ENCODE results near the gene NCLN.
"Not testable (repeated sequence)": the region's sequence is repeated elsewhere in the genome, so short reads cannot be mapped to it uniquely, and the experiment has no call there.

NCLN gene

DNA sequence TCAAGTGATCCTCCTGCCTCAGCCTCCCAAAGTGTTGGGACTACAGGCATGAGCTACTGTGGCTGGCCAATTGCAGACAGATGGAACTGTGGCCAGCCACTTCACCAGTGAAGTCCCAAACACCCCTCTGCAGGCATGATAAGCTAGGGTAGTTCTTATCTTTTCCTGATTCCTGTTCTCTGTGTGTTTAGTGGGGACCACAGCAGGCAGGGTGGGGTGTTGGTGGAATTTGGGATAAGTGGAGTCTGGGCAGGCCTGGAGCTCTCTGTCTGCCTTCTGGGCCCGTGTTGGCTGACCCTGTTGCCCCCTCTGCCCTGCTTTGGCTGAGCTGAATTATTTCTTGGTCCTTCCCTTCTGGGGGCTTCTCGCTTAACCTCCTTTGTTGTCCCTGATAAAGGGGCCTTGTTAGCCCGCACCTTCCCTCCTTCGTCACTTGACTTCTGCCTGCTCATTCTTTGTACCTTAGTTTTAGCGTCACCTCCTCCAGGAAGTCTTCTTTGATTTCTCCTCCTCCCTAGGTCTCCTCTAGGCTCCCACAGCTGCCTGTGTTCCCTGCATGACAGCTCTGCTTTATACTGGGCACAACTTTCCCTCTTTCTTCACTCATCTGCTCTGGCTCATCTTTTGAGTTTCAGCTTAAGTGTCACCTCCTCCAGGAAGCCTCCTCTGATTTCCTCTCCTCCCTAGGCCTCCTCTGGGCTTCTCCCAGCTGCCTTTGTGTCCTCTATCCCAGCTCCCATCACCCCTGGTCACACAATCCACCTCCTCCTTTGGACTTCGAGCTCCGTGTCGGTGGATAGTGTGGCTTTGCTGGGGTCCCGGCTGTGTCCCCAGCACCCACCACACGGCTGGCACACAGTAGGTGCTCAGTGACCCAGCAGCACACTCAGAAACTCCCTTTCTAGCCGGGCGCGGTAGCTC, 1.7 kb upstream of the NCLN start:
- DNase-seq (ENCODE audit: low read depth in 3 of 3) = no peak

DNA sequence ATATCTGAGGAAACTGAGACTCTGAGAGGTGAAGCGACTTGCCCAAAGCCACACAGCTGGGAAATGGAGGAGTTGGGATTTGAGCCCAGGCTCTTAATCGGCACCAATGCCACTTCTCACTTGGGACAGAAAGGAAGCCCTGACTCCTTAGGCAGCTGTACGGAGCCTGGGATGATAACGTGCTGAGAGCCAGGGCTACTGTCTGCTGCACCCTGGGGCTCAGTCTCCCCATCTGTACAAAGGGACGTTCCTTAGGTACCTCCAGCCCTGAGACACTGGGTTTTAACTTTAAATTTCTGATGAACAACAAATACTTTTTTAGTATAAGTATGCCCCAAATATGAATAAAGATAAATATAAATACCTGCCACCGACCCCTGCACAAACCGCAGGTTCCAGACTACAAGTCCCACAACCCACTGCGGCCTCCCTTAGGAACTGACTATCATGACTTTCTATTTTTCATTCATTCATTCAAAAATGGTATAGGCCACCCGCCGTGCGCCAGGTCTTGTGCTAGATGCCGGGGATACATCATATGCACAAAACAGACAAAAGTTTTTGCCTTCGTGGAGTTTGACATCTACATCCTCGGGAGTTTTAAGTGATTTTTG, 776 bp upstream of the NCLN start:
- peak in 2 of 3 experiments; percentile 60 to 61 for DNase-seq (ENCODE audit: low read depth in 3 of 3)

DNA sequence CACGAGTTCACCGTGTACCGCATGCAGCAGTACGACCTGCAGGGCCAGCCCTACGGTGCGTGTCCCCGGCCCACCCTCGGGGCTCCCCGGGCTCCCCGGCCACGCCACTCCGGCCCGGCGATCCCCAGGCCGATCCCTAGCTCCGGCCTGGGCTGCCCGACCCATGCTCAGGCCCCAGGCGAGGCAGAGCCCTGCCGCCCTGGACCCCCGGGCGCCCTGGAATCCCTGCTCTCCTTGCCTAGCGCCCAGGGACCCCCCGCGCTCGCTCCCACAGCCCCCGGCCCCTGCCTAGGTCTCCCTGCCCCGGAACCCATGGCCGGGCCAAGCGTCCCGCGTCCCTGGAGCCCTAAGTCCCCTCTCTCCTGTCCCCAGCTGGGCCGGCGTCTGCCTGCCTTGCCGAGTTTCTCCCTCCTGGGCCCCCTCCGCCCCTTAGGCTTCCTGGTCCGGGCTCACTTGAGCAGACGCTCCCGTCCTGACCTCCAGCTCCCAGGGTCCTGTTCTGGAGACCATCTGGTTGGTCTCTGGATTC, 494 bp downstream of the NCLN start:
- no peak for DNase-seq (ENCODE audit: low read depth in 3 of 3)

GRCh38 chr19:3186891-3187661, 1.3 kb downstream of the NCLN start:
- DNase-seq (ENCODE audit: low read depth in 3 of 3) = no peak

- no peak for DNase-seq (ENCODE audit: low read depth in 3 of 3)
These were observed 2.2 kb downstream of the NCLN start for GRCh38 chr19:3187662-3188511.

DNA sequence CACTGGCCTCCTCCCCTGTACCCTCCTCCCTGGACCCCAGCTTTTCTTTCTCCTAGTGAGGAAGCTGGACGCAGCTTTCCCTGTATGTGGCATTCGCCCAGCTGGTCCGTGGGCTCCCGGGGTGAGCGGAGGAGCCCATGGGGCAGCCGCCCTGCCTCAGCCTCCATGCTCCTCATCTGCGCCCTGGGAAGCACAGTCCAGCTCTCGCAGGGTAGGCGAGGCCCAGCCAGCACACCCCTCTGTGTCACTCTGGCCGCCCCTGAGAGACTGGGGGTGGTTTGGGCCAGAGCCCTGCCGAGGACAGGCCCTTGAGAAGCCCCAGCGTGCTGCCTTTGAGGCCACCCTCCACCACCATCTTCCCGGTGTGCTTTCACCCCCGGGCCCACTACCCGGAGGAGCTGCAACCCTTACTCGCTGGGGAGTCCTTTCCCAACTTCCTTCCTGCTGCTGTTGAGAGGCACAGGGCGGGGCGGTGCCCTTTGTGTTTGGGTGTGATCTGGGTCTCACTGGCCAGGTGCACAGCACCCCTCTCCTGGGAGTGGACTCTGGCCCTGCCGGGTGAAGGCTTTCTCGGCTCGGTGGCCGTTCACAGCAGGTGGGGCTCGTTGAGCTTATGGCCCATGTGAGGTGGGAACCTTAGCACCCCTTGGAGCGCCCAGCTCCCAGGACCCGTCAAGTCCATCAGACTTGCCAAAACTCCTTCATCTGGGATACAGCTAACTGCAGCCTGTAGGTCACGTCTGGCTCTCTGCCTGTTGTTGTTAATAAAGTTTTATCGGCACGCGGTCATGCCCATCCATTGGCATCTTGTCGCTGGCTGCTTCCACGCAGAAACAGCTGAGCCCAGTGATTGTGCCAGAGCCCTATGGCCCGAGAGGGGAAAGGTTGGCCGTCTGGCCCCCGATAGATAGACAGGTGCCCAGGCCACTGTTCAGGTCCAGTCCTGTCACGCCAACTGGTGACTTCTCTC, 3.2 kb downstream of the NCLN start:
- DNase-seq (ENCODE audit: low read depth in 3 of 3) = no peak

DNA sequence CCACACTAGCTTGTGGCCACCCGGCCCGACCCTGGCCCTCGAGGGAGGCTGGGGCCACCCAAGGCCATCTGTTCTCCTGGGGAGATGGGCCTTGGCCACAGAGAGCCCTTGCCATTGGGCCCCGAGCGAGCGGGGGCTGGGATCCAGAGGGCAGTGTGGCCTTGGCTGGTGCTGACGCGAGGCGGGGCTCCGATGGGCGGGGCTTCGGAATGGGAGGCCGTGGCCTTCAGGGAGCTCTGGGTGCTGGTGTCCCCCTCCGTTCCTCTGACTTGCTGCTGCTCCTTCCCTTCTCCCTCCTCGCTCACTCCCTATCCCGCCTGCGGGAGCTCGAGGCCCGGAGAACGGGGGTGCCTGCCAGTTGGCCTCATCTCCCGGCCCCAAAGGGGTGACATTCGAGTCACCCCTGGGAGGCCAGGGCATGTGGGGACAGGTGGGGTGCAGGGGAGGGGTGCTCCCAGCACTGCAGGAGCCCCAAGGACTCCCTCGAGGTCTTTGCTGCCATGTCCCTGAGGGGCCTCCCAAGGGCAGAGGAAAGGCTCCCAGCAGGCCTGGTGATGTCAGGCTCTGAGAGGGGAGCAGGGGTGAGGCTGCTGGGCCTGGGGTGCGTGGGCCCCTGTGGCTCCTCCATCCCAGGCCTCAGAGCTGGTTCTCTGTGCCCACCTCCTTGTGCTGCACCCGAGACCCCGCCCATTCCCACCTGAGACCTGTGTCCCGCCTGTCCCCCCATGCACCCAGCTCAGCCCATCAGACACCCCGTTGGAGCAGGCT, 4.2 kb downstream of the NCLN start:
- no peak for DNase-seq (ENCODE audit: low read depth in 3 of 3)

DNA sequence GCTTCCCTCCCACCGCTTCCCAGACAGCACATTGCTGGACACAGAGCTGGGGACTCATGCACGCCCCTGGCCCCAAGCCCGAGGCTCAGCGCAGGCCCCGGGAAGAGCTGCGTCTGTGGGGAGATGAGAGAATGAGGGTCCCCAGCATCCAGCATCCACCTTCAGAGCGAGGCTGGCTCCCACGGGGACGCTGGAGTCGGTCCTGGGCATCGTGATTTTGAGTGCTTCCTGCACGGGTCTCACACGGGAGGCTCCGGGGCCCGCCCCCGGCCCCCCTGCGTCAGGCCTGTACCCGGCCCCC, 4.7 kb downstream of the NCLN start:
- DNase-seq (ENCODE audit: low read depth in 3 of 3) = no peak

DNA sequence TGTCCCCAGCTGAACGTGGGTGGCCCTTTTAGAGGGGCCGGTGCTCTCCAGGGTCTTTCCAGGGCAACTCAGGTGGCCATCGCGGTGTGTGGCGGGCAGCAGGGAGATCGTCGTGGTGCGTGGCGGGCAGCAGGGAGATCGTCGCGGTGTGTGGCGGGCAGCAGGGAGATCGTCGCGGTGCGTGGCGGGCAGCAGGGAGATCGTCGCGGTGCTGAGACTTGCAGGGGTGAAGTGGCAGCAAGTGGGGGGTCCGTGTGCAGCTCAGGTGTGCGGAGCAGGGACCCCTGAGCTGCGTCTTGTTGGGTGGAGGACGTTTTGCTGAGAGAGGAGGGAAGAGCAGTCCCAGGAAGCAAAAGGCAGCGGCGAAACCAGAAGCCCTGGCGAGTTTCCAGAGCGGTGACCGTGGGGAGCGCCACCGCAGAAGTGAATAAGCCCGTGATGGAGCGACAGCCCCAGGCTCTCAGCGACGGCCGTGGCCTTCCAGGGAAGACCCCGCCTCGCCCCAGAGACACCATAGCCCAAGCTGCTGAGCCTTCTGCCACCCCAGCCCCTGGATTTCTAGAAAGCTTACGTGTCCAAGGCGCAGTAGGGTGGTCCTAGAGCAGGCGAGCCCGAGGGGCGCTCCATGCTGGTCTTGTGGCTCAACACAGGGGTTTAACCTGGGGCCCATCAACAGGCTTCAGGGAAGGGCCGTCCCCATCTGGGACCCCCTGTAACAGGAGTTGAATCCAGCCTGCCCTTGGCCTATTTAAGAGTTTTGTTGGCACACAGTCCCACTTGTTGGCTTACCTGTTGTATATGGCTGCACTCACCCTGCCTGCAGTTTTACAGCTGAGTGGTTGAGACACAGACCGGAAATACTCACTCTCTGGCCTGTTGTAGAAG, 5.4 kb downstream of the NCLN start:
- DNase-seq (ENCODE audit: low read depth in 3 of 3) = no peak

DNA sequence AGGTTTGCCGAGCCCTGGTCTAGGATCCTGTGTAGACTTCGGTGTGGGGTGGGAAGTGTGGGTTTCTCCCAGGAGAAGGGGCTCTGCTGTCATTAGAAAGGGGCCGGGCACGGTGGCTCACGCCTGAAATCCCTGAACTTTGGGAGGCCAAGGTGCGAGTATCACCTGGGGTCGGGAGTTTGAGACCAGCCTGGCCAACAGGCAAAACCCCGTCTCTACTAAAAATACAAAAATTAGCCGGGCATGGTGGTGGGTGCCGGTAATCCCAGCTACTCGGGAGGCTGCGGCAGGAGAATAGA, 6.0 kb downstream of the NCLN start:
- DNase-seq (ENCODE audit: low read depth in 3 of 3) = not testable (repeated sequence)

DNA sequence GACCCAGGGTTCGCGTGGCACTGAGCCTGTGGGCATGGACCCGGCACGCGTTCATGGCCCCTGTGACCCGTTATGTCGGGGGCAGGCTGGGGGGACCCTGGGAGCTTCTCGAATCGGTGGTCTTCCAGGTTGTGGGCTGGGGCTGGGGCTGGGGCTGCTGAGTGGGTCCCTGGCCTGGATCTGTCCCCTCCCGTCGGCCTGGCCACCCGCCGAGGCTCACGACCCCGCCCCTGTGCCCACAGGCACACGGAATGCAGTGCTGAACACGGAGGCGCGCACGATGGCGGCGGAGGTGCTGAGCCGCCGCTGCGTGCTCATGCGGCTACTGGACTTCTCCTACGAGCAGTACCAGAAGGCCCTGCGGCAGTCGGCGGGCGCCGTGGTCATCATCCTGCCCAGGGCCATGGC, 6.5 kb downstream of the NCLN start:
- DNase-seq (ENCODE audit: low read depth in 3 of 3) = no peak

- DNase-seq (ENCODE audit: low read depth in 3 of 3) = no peak
These were observed 7.0 kb downstream of the NCLN start for GRCh38 chr19:3192684-3193083.

GRCh38 chr19:3193256-3194105, 7.8 kb downstream of the NCLN start:
- no peak for DNase-seq (ENCODE audit: low read depth in 3 of 3)

GRCh38 chr19:3194106-3195087, 8.7 kb downstream of the NCLN start:
- no peak for DNase-seq (ENCODE audit: low read depth in 3 of 3)

DNA sequence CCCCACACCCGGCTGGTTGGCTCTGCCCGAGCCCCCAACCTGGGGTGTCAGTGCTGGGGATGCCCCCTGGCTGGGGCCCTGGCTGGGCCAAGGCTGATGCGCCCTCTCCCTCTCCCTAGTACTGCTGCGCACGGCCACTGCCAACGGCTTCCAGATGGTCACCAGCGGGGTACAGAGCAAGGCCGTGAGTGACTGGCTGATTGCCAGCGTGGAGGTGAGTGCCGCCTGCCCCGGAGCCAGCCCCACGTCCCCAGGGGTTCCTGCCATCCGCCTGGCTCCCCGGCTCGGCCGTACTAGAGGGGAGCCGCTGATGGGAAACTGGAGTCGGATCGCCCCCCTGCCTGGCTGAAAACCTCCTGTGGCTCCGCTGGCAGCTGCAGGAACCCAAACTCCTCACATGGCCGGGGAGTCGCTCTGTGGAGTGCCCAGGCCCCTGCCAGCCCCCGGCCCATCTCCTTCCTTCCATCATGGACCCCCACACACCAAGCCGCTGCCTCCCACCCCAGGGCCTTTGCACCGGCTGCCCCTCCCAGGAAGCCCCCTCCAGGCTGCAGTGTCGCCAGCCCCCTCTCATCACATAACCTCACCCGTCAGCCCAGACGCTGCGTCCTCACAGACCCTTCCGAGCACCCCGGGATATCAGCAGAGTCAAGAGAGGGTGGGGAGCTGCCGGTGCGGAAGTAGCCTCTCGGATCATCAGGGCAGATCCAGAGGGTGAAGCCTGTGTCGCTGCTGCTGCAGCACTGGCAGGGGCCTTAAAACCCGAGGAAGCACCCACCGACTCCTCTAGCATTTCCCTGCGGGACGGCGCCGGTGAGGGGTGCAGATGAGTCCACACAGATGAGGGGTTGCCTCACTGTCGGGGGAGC, 10.6 kb downstream of the NCLN start:
- no peak for DNase-seq (ENCODE audit: low read depth in 3 of 3)

GRCh38 chr19:3196933-3197205, 11.1 kb downstream of the NCLN start:
- no peak for DNase-seq (ENCODE audit: low read depth in 3 of 3)
